HCT116 (cell line): ENCODE data around the gene SORL1. TPM values are rescaled to one million over a fixed set of nuclear protein-coding genes. Genes with fewer than 3 reads are reported as not detected.

Experiments used
- ATAC-seq: fragments of 200-7000 bp; cut with Tn5 transposase; 2 replicates; pipeline ENCODE4 v1.9.1; 2020; ENCODE audit warnings: mild to moderate bottlenecking, moderate library complexity
- BruUV-seq: library from RNA; stranded (reverse); fragments of 400-500 nt; replicated peaks from 2 replicates; lab custom pipeline; 2021; lab: Mats Ljungman, UMichigan
- CTCF ChIA-PET: fragments of 300-600 bp; sonication (Branson Sonifier 250); formaldehyde crosslinking; loops from one replicate; lab custom pipeline; 2021; ENCODE audit warnings: antibody characterized with exemption; lab: Charles Lee
- POLR2A ChIA-PET: fragments of 300-600, 350-600 bp; sonication (Branson Sonifier 250); formaldehyde crosslinking; loops from one replicate; lab custom pipeline; 2021; ENCODE audit warnings: antibody characterized with exemption; lab: Charles Lee
- RAD21 ChIA-PET, 2 experiments: fragments of 300-600 bp; sonication (Branson Sonifier 250); formaldehyde crosslinking; loops; one replicate each; lab custom pipeline; 2023; ENCODE audit warnings: low total read pairs in 2 of 2; ENCODE audit not compliant: uncharacterized antibody in 2 of 2, unreplicated experiment in 2 of 2, low non-redundant PET in 1 of 2; lab: Charles Lee
- DNase-seq: peaks from one replicate; pipeline ENCODE4 v3.0.0-alpha.2; 2010; ENCODE audit warnings: low read depth, low spot score
- H2AFZ ChIP-seq: fragments of 200-600 bp; shearing (Covaris generic), sonication (generic); 2 replicates; pipeline ENCODE4 v1.6.1; 2017; ENCODE audit warnings: low read depth, mixed run types, mixed read lengths, antibody characterized with exemption, low read length; ENCODE audit not compliant: poor library complexity, severe bottlenecking
- H3K27ac ChIP-seq: 2 replicates; pipeline ENCODE4 v1.5.1; 2012; ENCODE audit warnings: low read depth, low read length
- H3K27me3 ChIP-seq: fragments of 200-600 bp; sonication (generic); 2 replicates; pipeline ENCODE4 v1.6.1; 2016; ENCODE audit warnings: mixed run types, low read length, mixed read lengths; ENCODE audit not compliant: insufficient read depth
- H3K36me3 ChIP-seq, 2 experiments: fragments of 200-500 bp in 1 of 2; fragments of 200-600 bp in 1 of 2; sonication (Bioruptor generic) in 1 of 2; sonication (generic) in 1 of 2; 2 replicates each; pipeline versions ENCODE4 v1.5.1 to v1.6.1; 2014 to 2016; ENCODE audit warnings: low read length in 2 of 2, inconsistent platforms in 1 of 2, mixed read lengths in 1 of 2, mixed run types in 1 of 2; ENCODE audit not compliant: insufficient read depth in 2 of 2, control insufficient read depth in 1 of 2
- H3K4me1 ChIP-seq, 2 experiments: fragments of 200-600 bp in 1 of 2; sonication (generic) in 1 of 2; 2 replicates each; pipeline versions ENCODE4 v1.5.1 to v1.6.1; 2012 to 2017; ENCODE audit warnings: low read length in 2 of 2, inconsistent platforms in 1 of 2, mild to moderate bottlenecking in 1 of 2, mixed read lengths in 1 of 2, mixed run types in 1 of 2, moderate library complexity in 1 of 2; ENCODE audit not compliant: insufficient read depth in 2 of 2, control insufficient read depth in 1 of 2
- H3K4me2 ChIP-seq: fragments of 200-600 bp; sonication (generic); 2 replicates; pipeline ENCODE4 v1.6.1; 2017; ENCODE audit warnings: mixed run types, low read length, mixed read lengths
- H3K4me3 ChIP-seq, 2 experiments: fragments of 200-600 bp in 1 of 2; sonication (generic) in 1 of 2; replicated peaks in 1 of 2; 2 replicates each; pipeline ENCODE4 v1.5.1; 2011 to 2016; ENCODE audit warnings: low read length in 2 of 2, control low read depth in 1 of 2, low read depth in 1 of 2, mild to moderate bottlenecking in 1 of 2, mixed read lengths in 1 of 2, mixed run types in 1 of 2
- H3K79me2 ChIP-seq: fragments of 200-600 bp; sonication (generic); 2 replicates; pipeline ENCODE4 v1.6.1; 2017; ENCODE audit warnings: mild to moderate bottlenecking, mixed run types, low read length, moderate library complexity, mixed read lengths; ENCODE audit not compliant: insufficient read depth
- H3K9ac ChIP-seq: fragments of 200-600 bp; sonication (generic); 2 replicates; pipeline ENCODE4 v1.6.1; 2016; ENCODE audit warnings: low read length, mixed read lengths
- H3K9me2 ChIP-seq: fragments of 200-600 bp; sonication (generic), shearing (Covaris generic); 2 replicates; pipeline ENCODE4 v1.6.1; 2017; ENCODE audit warnings: mixed run types, mild to moderate bottlenecking, moderate library complexity; ENCODE audit not compliant: insufficient read depth
- H3K9me3 ChIP-seq, 2 experiments: fragments of 200-500 bp in 1 of 2; fragments of 200-600 bp in 1 of 2; sonication (Bioruptor generic) in 1 of 2; sonication (generic) in 1 of 2; 2 replicates each; pipeline ENCODE4 v1.6.1; 2014 to 2017; ENCODE audit warnings: low read length in 2 of 2, mixed read lengths in 2 of 2, inconsistent platforms in 1 of 2, low read depth in 1 of 2, mild to moderate bottlenecking in 1 of 2, mixed run types in 1 of 2, moderate library complexity in 1 of 2; ENCODE audit not compliant: control insufficient read depth in 1 of 2, insufficient read depth in 1 of 2
- H4K20me1 ChIP-seq: fragments of 200-600 bp; sonication (generic), shearing (Covaris generic); 2 replicates; pipeline ENCODE4 v1.6.1; 2017; ENCODE audit warnings: mixed run types, mild to moderate bottlenecking, moderate library complexity; ENCODE audit not compliant: insufficient read depth
- CTCF ChIP-seq, 3 experiments: fragments of 200-600 bp in 1 of 3; sonication (generic) in 1 of 3; IDR thresholded peaks in 2 of 3; conservative IDR thresholded peaks in 1 of 3; 2 replicates each; pipeline ENCODE4 v1.5.1; 2012 to 2017; ENCODE audit warnings: low read depth in 2 of 3, low read length in 2 of 3, antibody characterized with exemption in 1 of 3, borderline replicate concordance in 1 of 3, control low read depth in 1 of 3, mild to moderate bottlenecking in 1 of 3, mixed read lengths in 1 of 3, mixed run types in 1 of 3, moderate library complexity in 1 of 3; ENCODE audit not compliant: insufficient read depth in 1 of 3
- EZH2phosphoT487 ChIP-seq: fragments of 200-600 bp; IDR thresholded peaks from 2 replicates; pipeline ENCODE4 v1.6.1; 2018; ENCODE audit warnings: antibody characterized with exemption, borderline replicate concordance
- JUND ChIP-seq: IDR thresholded peaks from 2 replicates; pipeline ENCODE4 v1.6.1; 2012
- TCF7L2 ChIP-seq: IDR thresholded peaks from 2 replicates; pipeline ENCODE4 v1.7.0; 2011; ENCODE audit warnings: borderline replicate concordance, inconsistent platforms; ENCODE audit not compliant: insufficient read depth, insufficient read length; ENCODE audit errors: extremely low read depth
- ZNF274 ChIP-seq: fragments of 200-500 bp; sonication (Bioruptor generic); IDR thresholded peaks from 2 replicates; pipeline ENCODE4 v1.6.1; 2014; ENCODE audit warnings: mild to moderate bottlenecking, low read depth, low read length, inconsistent platforms
- intact Hi-C: fragments of 100-400 bp; cut with micrococcal nuclease; formaldehyde crosslinking; loops from 2 replicates; pipeline ENCODE4 v1.10.0; 2022
- total RNA-seq: library from RNA; stranded (reverse); gene quantifications from one replicate; pipeline ENCODE4 v1.2.1, GENCODE V29; 2021; ENCODE audit not compliant: unreplicated experiment
- TF ChIP-seq, protein P1 (sequence below): IDR thresholded peaks from 2 replicates; pipeline ENCODE4 v1.6.1; 2012; ENCODE audit warnings: low read depth

SORL1 gene
- total RNA-seq, 1 experiment from 2014 or later = 17.4 TPM

DNA sequence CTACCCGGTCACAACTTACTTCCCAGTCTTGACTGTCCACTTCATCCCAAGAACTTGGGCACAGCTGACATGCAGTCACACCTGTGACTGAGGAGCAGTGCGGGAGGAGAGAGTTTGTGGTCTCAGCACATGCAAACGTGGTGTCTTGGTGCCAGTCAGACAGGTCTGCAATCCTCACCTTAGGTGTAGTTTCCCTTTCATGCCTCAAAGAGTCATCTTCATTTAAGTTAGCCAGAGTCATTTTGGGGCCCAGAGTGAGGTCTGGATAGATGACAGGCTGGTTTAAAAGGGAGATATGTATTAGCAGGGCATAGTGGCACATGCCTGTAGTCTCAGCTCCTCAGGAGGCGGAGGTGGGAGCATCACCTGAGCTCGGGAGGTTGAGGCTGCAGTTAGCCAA lies 109.1 kb downstream of the SORL1 start:
- H3K9me2 ChIP-seq = no peaks in the 10 kb centered on the region
- ChIA-PET POLR2A (no interaction called here), RAD21 (no interaction called here), CTCF (no interaction called here)
- H3K9ac ChIP-seq = no peak overlapping the region
- peaks cover 0 to 7% of the 10 kb centered on the region in 2 experiments; a peak in 1 of 4 replicates for H3K4me1 ChIP-seq
- no peak for DNase-seq
- no peaks in the 10 kb centered on the region for H3K36me3 ChIP-seq
- no peak for ATAC-seq
- H3K27me3 ChIP-seq = no peaks in the 10 kb centered on the region
- H3K79me2 ChIP-seq = no peaks in the 10 kb centered on the region
- no peak overlapping the region for H3K4me2 ChIP-seq
- intact Hi-C loops = no loop called here
- H3K4me3 ChIP-seq = no peak overlapping the region
- TF ChIP-seq, protein P1, sequence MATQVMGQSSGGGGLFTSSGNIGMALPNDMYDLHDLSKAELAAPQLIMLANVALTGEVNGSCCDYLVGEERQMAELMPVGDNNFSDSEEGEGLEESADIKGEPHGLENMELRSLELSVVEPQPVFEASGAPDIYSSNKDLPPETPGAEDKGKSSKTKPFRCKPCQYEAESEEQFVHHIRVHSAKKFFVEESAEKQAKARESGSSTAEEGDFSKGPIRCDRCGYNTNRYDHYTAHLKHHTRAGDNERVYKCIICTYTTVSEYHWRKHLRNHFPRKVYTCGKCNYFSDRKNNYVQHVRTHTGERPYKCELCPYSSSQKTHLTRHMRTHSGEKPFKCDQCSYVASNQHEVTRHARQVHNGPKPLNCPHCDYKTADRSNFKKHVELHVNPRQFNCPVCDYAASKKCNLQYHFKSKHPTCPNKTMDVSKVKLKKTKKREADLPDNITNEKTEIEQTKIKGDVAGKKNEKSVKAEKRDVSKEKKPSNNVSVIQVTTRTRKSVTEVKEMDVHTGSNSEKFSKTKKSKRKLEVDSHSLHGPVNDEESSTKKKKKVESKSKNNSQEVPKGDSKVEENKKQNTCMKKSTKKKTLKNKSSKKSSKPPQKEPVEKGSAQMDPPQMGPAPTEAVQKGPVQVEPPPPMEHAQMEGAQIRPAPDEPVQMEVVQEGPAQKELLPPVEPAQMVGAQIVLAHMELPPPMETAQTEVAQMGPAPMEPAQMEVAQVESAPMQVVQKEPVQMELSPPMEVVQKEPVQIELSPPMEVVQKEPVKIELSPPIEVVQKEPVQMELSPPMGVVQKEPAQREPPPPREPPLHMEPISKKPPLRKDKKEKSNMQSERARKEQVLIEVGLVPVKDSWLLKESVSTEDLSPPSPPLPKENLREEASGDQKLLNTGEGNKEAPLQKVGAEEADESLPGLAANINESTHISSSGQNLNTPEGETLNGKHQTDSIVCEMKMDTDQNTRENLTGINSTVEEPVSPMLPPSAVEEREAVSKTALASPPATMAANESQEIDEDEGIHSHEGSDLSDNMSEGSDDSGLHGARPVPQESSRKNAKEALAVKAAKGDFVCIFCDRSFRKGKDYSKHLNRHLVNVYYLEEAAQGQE = no peak
- no peak for TF ChIP-seq EZH2phosphoT487
- TF ChIP-seq ZNF274 = no peak
- no peak for TF ChIP-seq JUND
- no peak for TF ChIP-seq CTCF (IDR thresholded peaks at IDR 0.05 in 2 of 3, conservative IDR thresholded peaks at IDR 0.05 in 1 of 3; ENCODE audit: borderline replicate concordance in 1 of 3, insufficient read depth in 1 of 3, low read depth in 2 of 3, low read length in 2 of 3)
- TF ChIP-seq TCF7L2 = no peak
- no TSS peak for BruUV-seq
- H4K20me1 ChIP-seq = no peaks in the 10 kb centered on the region
- no peak overlapping the region for H3K27ac ChIP-seq
- H3K9me3 ChIP-seq = no peaks in the 10 kb centered on the region
- no peak overlapping the region for H2AFZ ChIP-seq
